Activated B cell treated with CpG ODN at 0.5 μM for 24 hours (primary cell): Measurements from ENCODE around the gene SYS1. TPM values are rescaled to one million over a fixed set of nuclear protein-coding genes. Genes with fewer than 3 reads are reported as not detected.
A peak's percentile ranks its signal among the peaks of the same experiment; 100 is the strongest.

ENCODE experiments used
- ATAC-seq: fragments of 200-7000 bp; cut with Tn5 transposase; one replicate; pipeline ENCODE4 v1.10.0; 2021; ENCODE audit warnings: low read depth, mild to moderate bottlenecking, moderate library complexity
- CTCF ChIA-PET: fragments of 350-600 bp; sonication (Branson Sonifier 250); formaldehyde crosslinking; loops from one replicate; lab custom pipeline; 2021; ENCODE audit warnings: antibody characterized with exemption; lab: Charles Lee
- POLR2A ChIA-PET: fragments of 350-600 bp; sonication (Branson Sonifier 250); formaldehyde crosslinking; loops from one replicate; lab custom pipeline; 2021; ENCODE audit warnings: antibody characterized with exemption; lab: Charles Lee
- DNase-seq: peaks from one replicate; pipeline ENCODE4 v3.0.0; 2022
- H3K27ac Mint-ChIP-seq: one replicate; pipeline ENCODE4 v1.8.0; 2020; ENCODE audit warnings: mixed read lengths
- H3K27me3 Mint-ChIP-seq: one replicate; pipeline ENCODE4 v1.8.0; 2021; ENCODE audit warnings: mixed read lengths
- H3K36me3 Mint-ChIP-seq: one replicate; pipeline ENCODE4 v1.8.0; 2021; ENCODE audit warnings: low read depth, mixed read lengths
- H3K4me1 Mint-ChIP-seq: one replicate; pipeline ENCODE4 v1.8.0; 2021; ENCODE audit warnings: mixed read lengths
- H3K4me3 Mint-ChIP-seq: one replicate; pipeline ENCODE4 v1.8.0; 2020; ENCODE audit warnings: mild to moderate bottlenecking, mixed read lengths
- H3K9me3 Mint-ChIP-seq: one replicate; pipeline ENCODE4 v1.8.0; 2020; ENCODE audit warnings: mixed read lengths
- intact Hi-C: fragments of 100-400 bp; cut with micrococcal nuclease; formaldehyde crosslinking; loops from one replicate; pipeline ENCODE4 v1.15.1; 2024
- total RNA-seq: library from RNA; stranded (reverse); gene quantifications from 2 replicates; pipeline ENCODE4 v1.2.3, GENCODE V29; 2022
- TF ChIP-seq, protein P1 (sequence below): fragments of 200-600 bp; IDR thresholded peaks from one replicate; pipeline ENCODE4 v1.8.0; 2022; ENCODE audit warnings: antibody characterized with exemption, mild to moderate bottlenecking

Gene SYS1
- total RNA-seq, 1 donor from 2014 or later, result 35.2 TPM

- TF ChIP-seq, protein P1, sequence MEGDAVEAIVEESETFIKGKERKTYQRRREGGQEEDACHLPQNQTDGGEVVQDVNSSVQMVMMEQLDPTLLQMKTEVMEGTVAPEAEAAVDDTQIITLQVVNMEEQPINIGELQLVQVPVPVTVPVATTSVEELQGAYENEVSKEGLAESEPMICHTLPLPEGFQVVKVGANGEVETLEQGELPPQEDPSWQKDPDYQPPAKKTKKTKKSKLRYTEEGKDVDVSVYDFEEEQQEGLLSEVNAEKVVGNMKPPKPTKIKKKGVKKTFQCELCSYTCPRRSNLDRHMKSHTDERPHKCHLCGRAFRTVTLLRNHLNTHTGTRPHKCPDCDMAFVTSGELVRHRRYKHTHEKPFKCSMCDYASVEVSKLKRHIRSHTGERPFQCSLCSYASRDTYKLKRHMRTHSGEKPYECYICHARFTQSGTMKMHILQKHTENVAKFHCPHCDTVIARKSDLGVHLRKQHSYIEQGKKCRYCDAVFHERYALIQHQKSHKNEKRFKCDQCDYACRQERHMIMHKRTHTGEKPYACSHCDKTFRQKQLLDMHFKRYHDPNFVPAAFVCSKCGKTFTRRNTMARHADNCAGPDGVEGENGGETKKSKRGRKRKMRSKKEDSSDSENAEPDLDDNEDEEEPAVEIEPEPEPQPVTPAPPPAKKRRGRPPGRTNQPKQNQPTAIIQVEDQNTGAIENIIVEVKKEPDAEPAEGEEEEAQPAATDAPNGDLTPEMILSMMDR, result no peak
- Mint-ChIP-seq H3K4me3 (peak within 1 kb of the TSS; percentile 96), H3K27ac (peak within 1 kb of the TSS; percentile 98), H3K36me3 (peaks cover 35% of the 10 kb centered on the region), H3K27me3 (no peaks in the 10 kb centered on the region), H3K9me3 (no peaks in the 10 kb centered on the region), H3K4me1 (peaks cover 58% of the 10 kb centered on the region)
- POLR2A ChIA-PET, result interaction anchor here (0.6 to 3.5 kb wide), 15 partner anchors 10 to 1734 kb away, joined by 3 to 41 read pairs (median 3); partner anchors contain the start of gene SYS1
- CTCF ChIA-PET, result interaction anchor here (1.0 to 5.7 kb wide), 7 partner anchors 21 to 355 kb away, joined by 3 to 39 read pairs (median 4); partner anchors contain the start of gene SYS1
- intact Hi-C loops, result loop anchor here (1.0 to 5.0 kb wide), 5 partner anchors 10 to 449 kb away; partner anchors contain the start of genes STK4 and SYS1
- DNase-seq (peak; percentile 75), ATAC-seq (peak; percentile 86)
These were observed 53.1 kb downstream of the SYS1 start, which contains the start of gene PIGT for GRCh38 chr20:45415822-45416637. PIGT (plus strand) TSS chr20:45416141; CDS start chr20:45416157, 16 bp downstream.

- Mint-ChIP-seq H3K4me1 (peaks cover 58% of the 10 kb centered on the region), H3K4me3 (peak overlapping the region; percentile 96), H3K27ac (peak overlapping the region; percentile 98), H3K36me3 (peaks cover 43% of the 10 kb centered on the region), H3K27me3 (no peaks in the 10 kb centered on the region), H3K9me3 (no peaks in the 10 kb centered on the region)
- TF ChIP-seq, protein P1, result no peak
- POLR2A ChIA-PET, result interaction anchor here (0.9 to 3.5 kb wide), 5 partner anchors 12 to 366 kb away, joined by 3 to 41 read pairs (median 4); partner anchors contain the start of gene SYS1
- DNase-seq, result no peak
- intact Hi-C loops, result loop anchor here (1.0 to 5.0 kb wide), 4 partner anchors 15 to 450 kb away; partner anchors contain the start of genes STK4 and SYS1
- no peak for ATAC-seq
- CTCF ChIA-PET, result interaction anchor here (1.9 to 5.7 kb wide), 2 partner anchors 20 to 54 kb away, joined by 12 to 39 read pairs; partner anchors contain the start of gene SYS1
These were observed 54.0 kb downstream of the SYS1 start for GRCh38 chr20:45416917-45417316.

Other genes starting within 250 kb of the SYS1 start
- gene WFDC5, start 248.0 kb upstream of the SYS1 start, total RNA-seq, result not detected in 2 replicates
- gene WFDC12, start 238.7 kb upstream of the SYS1 start, total RNA-seq, result not detected in 2 replicates
- not detected in 2 replicates for gene PI3, start 188.3 kb upstream of the SYS1 start, total RNA-seq
- not detected in 2 replicates for gene SEMG1, start 156.1 kb upstream of the SYS1 start, total RNA-seq
- gene SEMG2, start 141.8 kb upstream of the SYS1 start, total RNA-seq, result not detected in 2 replicates
- not detected in 2 replicates for gene SLPI, start 108.6 kb upstream of the SYS1 start, total RNA-seq
- not detected in 2 replicates for gene RBPJL, start 56.3 kb upstream of the SYS1 start, total RNA-seq
- gene MATN4, start 54.9 kb upstream of the SYS1 start, total RNA-seq, result not detected in 2 replicates
- not detected in 2 replicates for gene SDC4, start 14.7 kb upstream of the SYS1 start, total RNA-seq
- not detected in 2 replicates for gene TP53TG5, start 15.2 kb downstream of the SYS1 start, total RNA-seq
- gene DBNDD2, start 45.1 kb downstream of the SYS1 start, total RNA-seq, result 2.6 and 2.7 TPM in 2 replicates
- gene PIGT, start 53.0 kb downstream of the SYS1 start, total RNA-seq, result 65.8 and 74.5 TPM in 2 replicates
- gene WFDC2, start 106.6 kb downstream of the SYS1 start, total RNA-seq, result 0.71 TPM in 1 of 2 replicates, not detected in the other
- not detected in 2 replicates for gene SPINT3, start 152.5 kb downstream of the SYS1 start, total RNA-seq
- gene WFDC6, start 176.3 kb downstream of the SYS1 start, total RNA-seq, result not detected in 2 replicates
- not detected in 2 replicates for gene EPPIN, start 184.2 kb downstream of the SYS1 start, total RNA-seq
- not detected in 2 replicates for gene WFDC8, start 216.1 kb downstream of the SYS1 start, total RNA-seq